Prostate gland (tissue), 2 donors: Measurements from ENCODE around the gene ASXL2. TPM values are rescaled to one million over a fixed set of nuclear protein-coding genes. Genes with fewer than 3 reads are reported as not detected.
A peak's percentile ranks its signal among the peaks of the same experiment; 100 is the strongest.

Source experiments
- DNase-seq: peaks from one replicate; pipeline ENCODE4 v3.0.0-alpha.2; 2019; ENCODE audit warnings: low spot score
- H3K27ac ChIP-seq, 2 donors: fragments of 200-600 bp; sonication (generic); 2 replicates each; pipeline ENCODE4 v1.5.1; 2017 to 2019
- H3K27me3 ChIP-seq: fragments of 200-600 bp; sonication (generic); replicated peaks from 2 replicates; pipeline ENCODE4 v1.5.1; 2019; ENCODE audit not compliant: insufficient read depth
- H3K36me3 ChIP-seq, 2 donors: fragments of 200-600 bp; sonication (generic); 1 replicate in 1 of 2; 2 replicates in 1 of 2; pipeline versions ENCODE4 v1.5.1 to v1.8.1; 2017 to 2019
- H3K4me1 ChIP-seq: fragments of 200-600 bp; sonication (generic); replicated peaks from 2 replicates; pipeline ENCODE4 v1.5.1; 2019
- H3K4me3 ChIP-seq, 2 donors: fragments of 200-600 bp; sonication (generic); 2 replicates each; pipeline ENCODE4 v1.5.1; 2017 to 2019
- H3K9me3 ChIP-seq: fragments of 200-600 bp; sonication (generic); 2 replicates; pipeline ENCODE4 v1.5.1; 2017
- POLR2A ChIP-seq: fragments of 450-650 bp; IDR thresholded peaks from one replicate; pipeline ENCODE4 v1.6.1; 2016; ENCODE audit warnings: antibody characterized with exemption, mild to moderate bottlenecking
- POLR2AphosphoS5 ChIP-seq: sonication (generic); formaldehyde crosslinking; IDR thresholded peaks from one replicate; pipeline ENCODE4 v1.6.1; 2017; ENCODE audit warnings: antibody characterized with exemption
- WGBS: methylation state at CpG from one replicate; pipeline ENCODE4 v1.1.5; 2018; 5-methylcytosine and 5-hydroxymethylcytosine counted together
- intact Hi-C: fragments of 100-400 bp; cut with DNase I; formaldehyde crosslinking; loops from one replicate; pipeline ENCODE4 v1.14.2; 2022
- total RNA-seq, 2 donors: library from RNA; depleted of rRNA; stranded (reverse); fragments of >200 nt; gene quantifications; one replicate each; pipeline ENCODE4 v1.1.0, GENCODE V29; 2016
- TF ChIP-seq, protein P1 (sequence below), 4 experiments: fragments of 200-600 bp in 2 of 4; fragments of 450-650 bp in 2 of 4; sonication (generic) in 2 of 4; IDR thresholded peaks; 1 replicate in 3 of 4; 2 replicates in 1 of 4; pipeline ENCODE4 v1.5.1; 2016 to 2019; ENCODE audit warnings: antibody characterized with exemption in 4 of 4, mild to moderate bottlenecking in 2 of 4, moderate library complexity in 2 of 4

The ASXL2 gene
- total RNA-seq, 2 donors from 2014 or later = 15.8 to 36.1 TPM

DNA sequence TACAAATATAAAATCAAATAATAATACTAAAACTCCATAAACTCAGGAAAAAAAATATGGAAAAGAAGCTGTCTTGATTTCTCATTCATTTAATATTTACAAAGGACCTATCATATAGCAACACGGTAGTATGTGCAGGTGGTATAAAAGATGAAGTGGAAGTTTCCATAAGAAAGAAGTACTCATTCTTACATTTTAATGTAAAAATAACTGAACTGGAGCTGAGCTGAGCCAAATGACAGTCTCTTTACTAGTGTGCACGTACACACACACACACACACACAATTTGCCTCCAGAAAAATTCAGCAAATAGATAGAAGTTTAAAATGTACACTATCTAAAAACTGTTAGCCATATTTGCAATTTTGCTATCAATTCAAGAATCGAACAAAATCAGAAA is 54.1 kb downstream of the ASXL2 start:
- WGBS = 84% methylated on average over 3 of the region's 3 CpGs
- TF ChIP-seq, protein P1, sequence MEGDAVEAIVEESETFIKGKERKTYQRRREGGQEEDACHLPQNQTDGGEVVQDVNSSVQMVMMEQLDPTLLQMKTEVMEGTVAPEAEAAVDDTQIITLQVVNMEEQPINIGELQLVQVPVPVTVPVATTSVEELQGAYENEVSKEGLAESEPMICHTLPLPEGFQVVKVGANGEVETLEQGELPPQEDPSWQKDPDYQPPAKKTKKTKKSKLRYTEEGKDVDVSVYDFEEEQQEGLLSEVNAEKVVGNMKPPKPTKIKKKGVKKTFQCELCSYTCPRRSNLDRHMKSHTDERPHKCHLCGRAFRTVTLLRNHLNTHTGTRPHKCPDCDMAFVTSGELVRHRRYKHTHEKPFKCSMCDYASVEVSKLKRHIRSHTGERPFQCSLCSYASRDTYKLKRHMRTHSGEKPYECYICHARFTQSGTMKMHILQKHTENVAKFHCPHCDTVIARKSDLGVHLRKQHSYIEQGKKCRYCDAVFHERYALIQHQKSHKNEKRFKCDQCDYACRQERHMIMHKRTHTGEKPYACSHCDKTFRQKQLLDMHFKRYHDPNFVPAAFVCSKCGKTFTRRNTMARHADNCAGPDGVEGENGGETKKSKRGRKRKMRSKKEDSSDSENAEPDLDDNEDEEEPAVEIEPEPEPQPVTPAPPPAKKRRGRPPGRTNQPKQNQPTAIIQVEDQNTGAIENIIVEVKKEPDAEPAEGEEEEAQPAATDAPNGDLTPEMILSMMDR (IDR thresholded peaks at IDR 0.05) = no peak
- TF ChIP-seq POLR2AphosphoS5 (no peak), POLR2A (no peak)
- Histone ChIP-seq H3K9me3 (no peaks in the 10 kb centered on the region), H3K36me3 (no peaks in the 10 kb centered on the region), H3K4me3 (no peak overlapping the region), H3K4me1 (no peaks in the 10 kb centered on the region), H3K27me3 (no peaks in the 10 kb centered on the region), H3K27ac (no peak overlapping the region)
- intact Hi-C loops = no loop called here
- DNase-seq = no peak

DNA sequence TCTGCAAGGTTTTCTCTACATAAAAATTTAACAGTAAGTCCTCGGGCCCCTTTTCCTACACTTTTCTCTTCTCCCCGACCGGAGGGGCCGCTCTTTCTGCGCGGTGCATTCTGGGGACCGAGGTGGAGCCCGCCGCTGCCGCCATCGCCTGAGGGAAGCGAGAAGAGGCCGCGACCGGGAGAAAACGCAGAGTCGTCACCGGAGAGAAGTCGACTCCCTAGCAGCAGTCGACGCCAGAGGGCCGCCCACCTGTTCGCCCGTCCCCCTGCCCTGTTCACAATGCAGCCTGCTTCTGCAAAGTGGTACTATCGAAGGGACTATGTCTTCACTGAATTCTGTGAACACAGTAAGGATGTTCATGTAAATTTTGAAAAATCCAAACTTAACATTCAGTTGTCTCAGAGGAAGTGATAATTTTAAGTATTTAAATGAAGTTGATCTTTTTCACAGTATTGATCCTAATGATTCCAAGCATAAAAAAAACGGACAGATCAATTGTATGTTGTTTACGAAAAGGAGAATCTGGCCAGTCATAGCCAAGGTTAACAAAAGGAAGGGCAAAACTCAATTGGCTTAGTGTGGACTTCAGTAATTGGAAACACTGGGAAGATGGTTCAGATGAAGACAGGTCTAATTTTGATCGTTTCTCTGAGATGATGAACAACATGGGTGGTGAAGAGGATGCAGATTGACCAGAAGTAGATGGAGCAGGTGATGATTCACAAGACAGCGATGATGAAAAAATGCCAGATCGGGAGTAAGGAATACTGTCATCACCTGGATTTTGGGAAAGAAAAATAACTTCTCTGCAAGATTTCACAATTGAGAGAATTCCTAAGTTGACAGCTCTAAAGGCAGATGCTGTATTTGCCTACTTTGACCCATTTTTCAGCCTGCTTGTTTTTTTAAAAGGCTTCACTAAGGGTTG is 55.8 kb downstream of the ASXL2 start:
- Histone ChIP-seq H3K4me1 (no peaks in the 10 kb centered on the region), H3K4me3 (peak overlapping the region; percentile 19 to 23), H3K27me3 (no peaks in the 10 kb centered on the region), H3K36me3 (no peaks in the 10 kb centered on the region), H3K27ac (peak overlapping the region; percentile 36 to 59), H3K9me3 (no peaks in the 10 kb centered on the region)
- no peak for TF ChIP-seq POLR2AphosphoS5
- no peak for TF ChIP-seq POLR2A
- TF ChIP-seq, protein P1 (IDR thresholded peaks at IDR 0.05) = no peak
- intact Hi-C loops = no loop called here
- WGBS = 26% methylated on average over 30 of the region's 30 CpGs
- DNase-seq = peak; percentile 34

DNA sequence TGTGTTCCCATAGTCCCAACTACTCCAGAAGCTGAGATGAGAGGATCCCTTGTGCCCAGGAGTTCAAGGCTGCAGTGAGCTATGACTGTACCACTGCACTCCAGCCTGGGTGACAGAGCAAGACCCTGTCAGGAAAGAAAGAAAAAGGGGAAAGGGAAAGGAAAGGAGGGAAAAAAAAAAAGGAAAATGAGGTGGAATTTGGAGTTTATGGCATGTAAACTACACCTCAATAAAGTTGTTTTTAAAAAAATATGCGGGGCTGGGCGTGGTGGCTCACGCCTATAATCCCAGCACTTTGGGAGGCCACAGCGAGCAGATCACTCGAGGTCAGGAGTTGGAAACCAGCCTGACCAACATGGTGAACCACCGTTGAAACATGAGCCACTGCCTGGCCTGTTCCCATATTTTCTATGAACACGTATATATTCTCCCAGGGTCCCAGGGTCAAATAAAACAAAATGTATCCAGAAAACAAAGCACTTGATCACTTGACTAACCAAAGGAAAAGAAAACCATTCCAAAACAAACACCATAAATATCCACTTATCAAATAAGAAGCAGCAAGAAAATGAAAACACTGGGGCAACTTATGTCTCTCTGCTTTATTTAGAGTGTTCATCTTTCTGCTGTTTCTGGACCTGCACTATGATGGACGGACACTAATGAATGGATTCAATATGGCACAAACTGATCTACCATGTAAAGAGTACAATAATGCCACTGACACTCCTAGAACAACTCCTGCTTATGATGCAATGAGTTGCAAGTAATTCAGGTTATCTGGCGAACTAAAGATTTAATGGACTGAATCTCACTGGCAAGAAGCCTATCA is 56.8 kb downstream of the ASXL2 start:
- TF ChIP-seq POLR2AphosphoS5 (no peak), POLR2A (no peak)
- TF ChIP-seq, protein P1 (IDR thresholded peaks at IDR 0.05) = no peak
- intact Hi-C loops = no loop called here
- Histone ChIP-seq H3K36me3 (no peaks in the 10 kb centered on the region), H3K4me3 (peak overlapping the region; percentile 19 to 23), H3K9me3 (no peaks in the 10 kb centered on the region), H3K4me1 (no peaks in the 10 kb centered on the region), H3K27me3 (no peaks in the 10 kb centered on the region), H3K27ac (peak overlapping the region; percentile 36 to 59)
- 62% methylated on average over 9 of the region's 9 CpGs for WGBS
- no peak for DNase-seq

DNA sequence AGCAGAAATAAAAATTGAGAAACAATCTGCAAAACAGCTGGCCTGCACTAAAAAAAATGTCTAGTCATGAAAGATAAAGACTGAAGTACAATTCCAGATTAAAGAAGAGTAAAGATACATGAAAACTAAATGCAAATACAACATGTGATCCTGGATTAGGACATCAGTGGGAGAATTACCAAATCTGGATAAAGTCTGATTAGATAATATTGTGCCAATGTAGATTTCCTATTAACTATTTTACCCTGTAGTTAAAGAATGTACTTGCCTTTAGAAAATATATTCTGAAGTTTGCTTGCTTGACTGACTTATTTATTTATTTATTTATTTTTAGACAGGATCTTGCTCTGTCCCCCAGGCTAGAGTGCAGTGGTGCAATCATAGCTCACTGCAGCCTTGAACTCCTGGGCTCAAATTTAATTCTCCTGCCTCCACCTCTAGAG is 58.7 kb downstream of the ASXL2 start:
- Histone ChIP-seq H3K27me3 (no peaks in the 10 kb centered on the region), H3K36me3 (no peaks in the 10 kb centered on the region), H3K9me3 (no peaks in the 10 kb centered on the region), H3K27ac (no peak overlapping the region), H3K4me3 (no peak overlapping the region), H3K4me1 (no peaks in the 10 kb centered on the region)
- no peak for DNase-seq
- intact Hi-C loops = no loop called here
- TF ChIP-seq POLR2A (no peak), POLR2AphosphoS5 (no peak)
- TF ChIP-seq, protein P1 (IDR thresholded peaks at IDR 0.05) = no peak
